Stomach (tissue), 4 donors: ENCODE results near the gene TNFSF8.

ENCODE experiments used
- EP300 ChIP-seq: sonication (generic); formaldehyde crosslinking; IDR thresholded peaks from one replicate; pipeline ENCODE4 v1.6.1; 2017; ENCODE audit warnings: antibody characterized with exemption
- POLR2A ChIP-seq, 4 donors: fragments of 450-650 bp; IDR thresholded peaks; one replicate each; pipeline ENCODE4 v1.6.1; 2016; ENCODE audit warnings: antibody characterized with exemption in 4 of 4, control low read depth in 2 of 4, mild to moderate bottlenecking in 1 of 4, moderate library complexity in 1 of 4
- TF ChIP-seq, protein P1 (sequence below), 7 experiments: fragments of 450-650 bp in 4 of 7; fragments of 200-600 bp in 3 of 7; sonication (generic) in 3 of 7; IDR thresholded peaks; one replicate each; pipeline ENCODE4 v1.5.1; 2016 to 2019; ENCODE audit warnings: antibody characterized with exemption in 7 of 7, control low read depth in 2 of 7, mild to moderate bottlenecking in 1 of 7

DNA sequence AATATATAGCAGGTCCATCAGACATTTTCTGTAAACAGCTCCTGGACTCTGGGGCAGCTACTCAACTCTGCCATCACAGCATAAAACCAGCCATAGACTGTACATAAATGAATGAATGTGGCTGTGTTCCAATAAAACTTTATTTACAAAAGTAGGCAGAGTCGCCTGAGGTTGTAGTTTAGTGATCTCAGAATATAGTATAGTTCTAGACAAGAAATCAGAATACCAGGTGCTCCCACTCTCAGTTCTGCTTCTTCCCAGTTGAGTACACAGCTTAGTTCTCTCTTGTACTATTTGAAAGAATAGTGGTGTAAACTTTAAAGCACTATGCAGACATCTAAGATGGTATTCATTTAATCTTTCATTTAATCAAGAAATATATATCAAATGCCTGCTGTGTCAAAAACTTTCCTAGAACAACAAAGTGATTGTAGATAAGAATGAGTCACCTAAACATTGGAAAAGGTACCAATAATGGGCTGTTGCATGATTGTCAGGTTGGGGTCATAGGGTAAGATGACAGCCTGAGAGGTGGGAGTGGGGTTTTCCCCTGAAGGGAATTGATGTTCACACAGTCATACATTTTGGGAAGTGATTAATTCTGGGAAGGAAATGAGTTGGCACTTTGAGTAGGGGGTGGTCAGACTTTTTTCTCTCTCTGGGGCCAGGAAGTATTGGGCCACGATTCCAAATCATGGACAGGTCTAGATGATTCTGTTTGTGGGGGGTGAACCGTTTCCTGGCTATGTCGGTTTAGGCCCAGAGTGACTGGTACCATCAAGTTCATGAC, 37.0 kb downstream of the TNFSF8 start:
- TF ChIP-seq, protein P1, sequence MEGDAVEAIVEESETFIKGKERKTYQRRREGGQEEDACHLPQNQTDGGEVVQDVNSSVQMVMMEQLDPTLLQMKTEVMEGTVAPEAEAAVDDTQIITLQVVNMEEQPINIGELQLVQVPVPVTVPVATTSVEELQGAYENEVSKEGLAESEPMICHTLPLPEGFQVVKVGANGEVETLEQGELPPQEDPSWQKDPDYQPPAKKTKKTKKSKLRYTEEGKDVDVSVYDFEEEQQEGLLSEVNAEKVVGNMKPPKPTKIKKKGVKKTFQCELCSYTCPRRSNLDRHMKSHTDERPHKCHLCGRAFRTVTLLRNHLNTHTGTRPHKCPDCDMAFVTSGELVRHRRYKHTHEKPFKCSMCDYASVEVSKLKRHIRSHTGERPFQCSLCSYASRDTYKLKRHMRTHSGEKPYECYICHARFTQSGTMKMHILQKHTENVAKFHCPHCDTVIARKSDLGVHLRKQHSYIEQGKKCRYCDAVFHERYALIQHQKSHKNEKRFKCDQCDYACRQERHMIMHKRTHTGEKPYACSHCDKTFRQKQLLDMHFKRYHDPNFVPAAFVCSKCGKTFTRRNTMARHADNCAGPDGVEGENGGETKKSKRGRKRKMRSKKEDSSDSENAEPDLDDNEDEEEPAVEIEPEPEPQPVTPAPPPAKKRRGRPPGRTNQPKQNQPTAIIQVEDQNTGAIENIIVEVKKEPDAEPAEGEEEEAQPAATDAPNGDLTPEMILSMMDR (IDR thresholded peaks at IDR 0.05), result no peak
- TF ChIP-seq POLR2A (IDR thresholded peaks at IDR 0.05) (no peak), EP300 (no peak)
